HCT116 (cell line): ENCODE data around the gene TMEM62.

Source experiments
- CEBPB ChIP-seq: IDR thresholded peaks from 2 replicates; pipeline ENCODE4 v1.6.1; 2012; ENCODE audit warnings: low read depth
- EZH2 ChIP-seq: fragments of 200-600 bp; sonication (generic); IDR thresholded peaks from 2 replicates; pipeline ENCODE4 v1.6.1; 2017; ENCODE audit warnings: antibody characterized with exemption, mixed run types
- POLR2A ChIP-seq: IDR thresholded peaks from 2 replicates; pipeline ENCODE4 v1.7.0; 2011; ENCODE audit warnings: borderline replicate concordance; ENCODE audit not compliant: insufficient read depth, insufficient read length; ENCODE audit errors: extremely low read depth
- POLR2AphosphoS5 ChIP-seq: IDR thresholded peaks from 2 replicates; pipeline ENCODE4 v1.6.1; 2011; ENCODE audit warnings: mild to moderate bottlenecking, low read depth, low read length, moderate library complexity
- SIN3A ChIP-seq: IDR thresholded peaks from 2 replicates; pipeline ENCODE4 v1.6.1; 2012; ENCODE audit warnings: low read depth
- SRF ChIP-seq: IDR thresholded peaks from 2 replicates; pipeline ENCODE4 v1.6.1; 2012; ENCODE audit warnings: low read depth
- YY1 ChIP-seq: IDR thresholded peaks from 2 replicates; pipeline ENCODE4 v1.6.1; 2011; ENCODE audit warnings: low read length, low read depth, moderate library complexity, mild to moderate bottlenecking; ENCODE audit not compliant: insufficient replicate concordance; ENCODE audit errors: extremely low read depth
- TF ChIP-seq, protein P1 (sequence below), 3 experiments: fragments of 200-600 bp in 1 of 3; sonication (generic) in 1 of 3; IDR thresholded peaks in 2 of 3; conservative IDR thresholded peaks in 1 of 3; 2 replicates each; pipeline ENCODE4 v1.5.1; 2012 to 2017; ENCODE audit warnings: low read depth in 2 of 3, low read length in 2 of 3, antibody characterized with exemption in 1 of 3, borderline replicate concordance in 1 of 3, control low read depth in 1 of 3, mild to moderate bottlenecking in 1 of 3, mixed read lengths in 1 of 3, mixed run types in 1 of 3, moderate library complexity in 1 of 3; ENCODE audit not compliant: insufficient read depth in 1 of 3
- TF ChIP-seq, protein P2 (sequence below): IDR thresholded peaks from 2 replicates; pipeline ENCODE4 v1.6.1; 2012

DNA sequence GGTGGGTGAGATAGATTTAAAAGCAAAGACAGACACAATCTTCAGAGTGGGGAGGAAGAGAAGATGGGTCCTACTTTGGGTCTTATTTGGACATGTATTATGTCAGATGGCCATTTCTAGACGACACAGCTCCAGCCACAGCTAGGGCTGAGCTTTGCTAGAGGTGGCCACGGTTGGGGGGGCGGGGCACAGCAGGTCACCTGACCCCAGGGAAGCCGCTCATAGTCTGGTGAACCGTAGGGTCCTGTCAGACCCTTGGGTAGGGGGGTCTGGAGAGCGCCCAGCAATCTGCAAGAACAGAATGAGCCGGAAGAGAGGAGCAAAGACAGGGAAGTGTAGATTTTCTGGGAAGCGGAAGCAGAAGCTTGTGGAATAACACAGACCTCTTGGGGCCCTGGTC lies 80.8 kb downstream of the TMEM62 start:
- TF ChIP-seq, protein P1, sequence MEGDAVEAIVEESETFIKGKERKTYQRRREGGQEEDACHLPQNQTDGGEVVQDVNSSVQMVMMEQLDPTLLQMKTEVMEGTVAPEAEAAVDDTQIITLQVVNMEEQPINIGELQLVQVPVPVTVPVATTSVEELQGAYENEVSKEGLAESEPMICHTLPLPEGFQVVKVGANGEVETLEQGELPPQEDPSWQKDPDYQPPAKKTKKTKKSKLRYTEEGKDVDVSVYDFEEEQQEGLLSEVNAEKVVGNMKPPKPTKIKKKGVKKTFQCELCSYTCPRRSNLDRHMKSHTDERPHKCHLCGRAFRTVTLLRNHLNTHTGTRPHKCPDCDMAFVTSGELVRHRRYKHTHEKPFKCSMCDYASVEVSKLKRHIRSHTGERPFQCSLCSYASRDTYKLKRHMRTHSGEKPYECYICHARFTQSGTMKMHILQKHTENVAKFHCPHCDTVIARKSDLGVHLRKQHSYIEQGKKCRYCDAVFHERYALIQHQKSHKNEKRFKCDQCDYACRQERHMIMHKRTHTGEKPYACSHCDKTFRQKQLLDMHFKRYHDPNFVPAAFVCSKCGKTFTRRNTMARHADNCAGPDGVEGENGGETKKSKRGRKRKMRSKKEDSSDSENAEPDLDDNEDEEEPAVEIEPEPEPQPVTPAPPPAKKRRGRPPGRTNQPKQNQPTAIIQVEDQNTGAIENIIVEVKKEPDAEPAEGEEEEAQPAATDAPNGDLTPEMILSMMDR (IDR thresholded peaks at IDR 0.05 in 2 of 3, conservative IDR thresholded peaks at IDR 0.05 in 1 of 3; ENCODE audit: borderline replicate concordance in 1 of 3, insufficient read depth in 1 of 3, low read depth in 2 of 3, low read length in 2 of 3), result no peak
- TF ChIP-seq POLR2A, result no peak
- TF ChIP-seq, protein P2, sequence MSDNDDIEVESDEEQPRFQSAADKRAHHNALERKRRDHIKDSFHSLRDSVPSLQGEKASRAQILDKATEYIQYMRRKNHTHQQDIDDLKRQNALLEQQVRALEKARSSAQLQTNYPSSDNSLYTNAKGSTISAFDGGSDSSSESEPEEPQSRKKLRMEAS, result no peak
- TF ChIP-seq YY1, result no peak
- TF ChIP-seq CEBPB, result no peak
- TF ChIP-seq EZH2, result no peak
- no peak for TF ChIP-seq SIN3A
- no peak for TF ChIP-seq SRF
- TF ChIP-seq POLR2AphosphoS5, result no peak
